GM18511 (cell line): ENCODE measurements around the gene HSD11B2.
A peak's percentile ranks its signal among the peaks of the same experiment; 100 is the strongest.
"Not testable (repeated sequence)": the region's sequence is repeated elsewhere in the genome, so short reads cannot be mapped to it uniquely, and the experiment has no call there.

Experiments used
- ATAC-seq: cut with Tn5 transposase; IDR thresholded peaks from one replicate; pipeline ENCODE4 v1.9.1; 2021; ENCODE audit warnings: mild to moderate bottlenecking, moderate library complexity; ENCODE audit not compliant: unreplicated experiment

HSD11B2 gene

GRCh38 chr16:67413978-67414911 is 16.7 kb upstream of the HSD11B2 start:
- no peak for ATAC-seq

GRCh38 chr16:67415421-67415820 is 15.5 kb upstream of the HSD11B2 start:
- not testable (repeated sequence) for ATAC-seq

GRCh38 chr16:67415872-67416793 is 14.8 kb upstream of the HSD11B2 start, which contains the start of gene ZDHHC1:
Gene ZDHHC1 (minus strand): TSS chr16:67416477. CDS start chr16:67407775, 8,702 bp downstream.
- ATAC-seq: peak; percentile 72

GRCh38 chr16:67417333-67418061 is 13.4 kb upstream of the HSD11B2 start:
- ATAC-seq: no peak

GRCh38 chr16:67419502-67419901 is 11.4 kb upstream of the HSD11B2 start:
- ATAC-seq: no peak

GRCh38 chr16:67419931-67420330 is 11.0 kb upstream of the HSD11B2 start:
- no peak for ATAC-seq

- no peak for ATAC-seq
Observed at GRCh38 chr16:67421030-67421429, 9.9 kb upstream of the HSD11B2 start.

- ATAC-seq: no peak
Observed at GRCh38 chr16:67423015-67423414, 7.9 kb upstream of the HSD11B2 start.

- ATAC-seq: no peak
Observed at GRCh38 chr16:67423611-67424260, 7.2 kb upstream of the HSD11B2 start.

GRCh38 chr16:67424261-67424615 is 6.7 kb upstream of the HSD11B2 start:
- no peak for ATAC-seq

GRCh38 chr16:67425061-67425460 is 5.9 kb upstream of the HSD11B2 start:
- ATAC-seq: no peak

GRCh38 chr16:67425580-67425979 is 5.3 kb upstream of the HSD11B2 start:
- ATAC-seq: no peak

- ATAC-seq: no peak
Observed at GRCh38 chr16:67426022-67426421, 4.9 kb upstream of the HSD11B2 start.

- no peak for ATAC-seq
Observed at GRCh38 chr16:67426950-67427349, 4.0 kb upstream of the HSD11B2 start.

GRCh38 chr16:67428146-67428731 is 2.7 kb upstream of the HSD11B2 start:
- ATAC-seq: no peak

GRCh38 chr16:67429053-67429798 is 1.7 kb upstream of the HSD11B2 start:
- ATAC-seq: no peak

- ATAC-seq: no peak
Observed at GRCh38 chr16:67429799-67430503, 970 bp upstream of the HSD11B2 start.

GRCh38 chr16:67430504-67430976 is 381 bp upstream of the HSD11B2 start:
- no peak for ATAC-seq
